Motor neuron (in vitro differentiated cells): ENCODE data around the gene SLC26A11. TPM values are rescaled to one million over a fixed set of nuclear protein-coding genes. Genes with fewer than 3 reads are reported as not detected.
"Not testable (repeated sequence)": the region's sequence is repeated elsewhere in the genome, so short reads cannot be mapped to it uniquely, and the experiment has no call there.

Source experiments
- ATAC-seq, 8 experiments: fragments of 200-7000 bp; cut with Tn5 transposase; replicated peaks in 6 of 8; 2 replicates each; pipeline ENCODE4 v1.8.0; 2021; ENCODE audit warnings: mild to moderate bottlenecking in 8 of 8, moderate library complexity in 8 of 8
- H3K27ac ChIP-seq, 2 donors: fragments of 250-450 bp; sonication (Bioruptor Pico); 2 replicates each; pipeline ENCODE4 v1.9.0; 2021; ENCODE audit warnings: antibody characterized with exemption in 2 of 2, mild to moderate bottlenecking in 2 of 2, moderate library complexity in 1 of 2
- H3K4me1 ChIP-seq, 2 donors: fragments of 250-450 bp; sonication (Bioruptor Pico); replicated peaks in 1 of 2; 2 replicates each; pipeline ENCODE4 v1.6.1; 2021; ENCODE audit warnings: antibody characterized with exemption in 2 of 2, mild to moderate bottlenecking in 2 of 2, moderate library complexity in 1 of 2
- H3K4me3 ChIP-seq, 5 donors: fragments of 250-450 bp; sonication (Bioruptor Pico); 2 replicates each; pipeline ENCODE4 v1.9.0; 2021; ENCODE audit warnings: antibody characterized with exemption in 5 of 5, mild to moderate bottlenecking in 5 of 5, moderate library complexity in 4 of 5
- WGBS, 10 experiments: fragments of 450-650 bp; shearing (Covaris generic); methylation state at CpG; one replicate each; pipeline ENCODE4 v1.0.0; 2022; 5-methylcytosine and 5-hydroxymethylcytosine counted together
- in situ Hi-C, 9 experiments: fragments of 400-800 bp; cut with MboI; loops; one replicate each; pipeline ENCODE4 v1.15.0; 2021; ENCODE audit warnings: low sequenced_read_pairs in 9 of 9, low pct_unique_long_range_greater_than_20kb in 2 of 9; ENCODE audit not compliant: unreplicated experiment in 9 of 9
- total RNA-seq, 8 experiments: library from RNA; unstranded; fragments of 300-600 nt; gene quantifications; 2 replicates each; pipeline versions ENCODE4 v1.2.3 to v1.2.4, GENCODE V29; 2022

Gene SLC26A11
- total RNA-seq, 8 experiments from 2014 or later: 9.1 to 41.3 (median 18.1) TPM

DNA sequence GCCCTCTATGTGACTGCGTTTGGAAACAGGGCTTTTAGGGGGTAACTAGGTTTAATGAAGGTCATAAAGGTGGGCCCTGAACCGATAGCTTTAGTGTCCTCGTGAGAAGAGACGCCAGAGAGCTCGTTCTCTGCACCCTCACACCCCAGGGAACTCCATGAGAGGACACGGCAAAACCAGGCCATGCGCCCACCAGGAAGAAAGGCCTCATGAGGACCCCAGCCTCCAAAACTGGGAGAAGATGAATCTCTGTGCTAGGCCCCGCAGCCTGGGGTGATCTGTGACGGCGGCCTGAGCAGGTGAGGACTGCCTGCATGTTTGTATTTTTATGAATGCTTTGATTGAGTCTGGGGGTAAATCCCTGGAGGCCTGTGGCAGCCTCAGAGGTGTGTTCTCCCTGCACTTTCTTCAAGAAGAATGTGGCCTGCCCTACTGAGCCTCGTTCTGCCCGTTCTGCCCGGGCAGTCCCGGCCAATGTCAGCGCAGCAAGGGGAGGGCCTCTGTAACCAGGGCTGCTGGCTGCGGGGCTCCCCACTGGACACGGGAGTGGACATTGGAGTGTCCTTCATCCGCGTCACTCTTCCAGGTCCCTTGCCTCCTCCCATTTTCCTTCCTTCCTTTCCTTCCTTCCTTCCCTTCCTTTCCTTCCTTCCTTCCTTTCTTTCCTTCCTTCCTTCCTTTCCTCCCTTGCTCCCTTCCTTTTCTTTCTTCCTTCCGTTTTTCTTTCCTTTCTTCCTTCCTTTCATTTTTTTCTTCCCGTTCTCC is 33.6 kb downstream of the SLC26A11 start:
- H3K4me1 ChIP-seq: peaks cover 4 to 6% of the 10 kb centered on the region in 2 donors
- in situ Hi-C loops: no loop called here
- no peak for ATAC-seq
- no peak overlapping the region for H3K27ac ChIP-seq
- WGBS, 10 experiments: 40 to 100% (median 91%) methylated on average over 1 to 13 of the region's 21 CpGs
- no peak overlapping the region for H3K4me3 ChIP-seq

DNA sequence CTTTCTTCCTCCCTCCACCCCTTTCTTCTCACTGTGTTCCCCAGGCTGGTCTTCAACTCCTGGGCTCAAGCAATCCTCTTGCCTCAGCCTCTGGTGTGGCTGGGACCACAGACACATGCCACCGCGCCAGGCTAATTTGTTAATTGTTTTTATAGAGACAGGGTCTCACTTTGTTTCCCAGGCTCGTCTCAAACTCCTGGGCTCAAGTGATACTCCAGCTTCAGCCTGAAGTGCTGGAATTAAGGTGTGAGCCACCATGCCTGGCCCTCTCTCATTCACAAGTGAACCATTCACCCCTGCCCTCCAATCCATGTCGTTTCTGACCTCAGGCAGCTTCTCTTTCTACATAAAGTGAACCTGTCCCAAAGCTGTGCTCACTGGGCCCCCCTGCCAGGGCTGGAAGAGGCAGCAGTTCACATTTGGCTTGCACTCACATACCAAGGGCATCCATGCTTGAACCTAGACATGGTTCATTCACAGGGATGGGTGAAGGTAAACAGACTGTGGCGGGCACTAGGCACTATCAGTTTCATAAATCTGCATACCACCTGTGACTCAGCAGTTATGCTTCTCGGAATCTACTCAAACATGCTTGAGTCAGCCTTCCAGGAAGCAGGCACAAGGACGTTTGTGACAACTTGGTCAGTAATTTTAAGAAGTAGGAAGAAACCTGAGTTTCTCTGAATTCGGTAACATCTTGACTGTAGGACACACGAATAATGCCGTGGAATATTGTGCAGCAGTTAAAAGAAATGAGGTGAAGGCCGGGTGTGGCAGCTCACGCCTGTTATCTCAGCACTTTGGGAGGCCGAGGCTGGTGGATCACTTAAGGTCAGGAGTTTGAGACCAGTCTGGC is 34.4 kb downstream of the SLC26A11 start:
- ATAC-seq: peak in 5 of 8 experiments; percentile 31 to 83 (median 55)
- H3K4me3 ChIP-seq: no peak overlapping the region
- in situ Hi-C loops: no loop called here
- H3K4me1 ChIP-seq: peaks cover 4 to 6% of the 10 kb centered on the region in 2 donors
- peak overlapping the region in 1 of 2 donors; percentile 26 for H3K27ac ChIP-seq
- 44 to 94% (median 77%) methylated on average over 1 to 13 of the region's 13 CpGs for WGBS, 10 experiments

DNA sequence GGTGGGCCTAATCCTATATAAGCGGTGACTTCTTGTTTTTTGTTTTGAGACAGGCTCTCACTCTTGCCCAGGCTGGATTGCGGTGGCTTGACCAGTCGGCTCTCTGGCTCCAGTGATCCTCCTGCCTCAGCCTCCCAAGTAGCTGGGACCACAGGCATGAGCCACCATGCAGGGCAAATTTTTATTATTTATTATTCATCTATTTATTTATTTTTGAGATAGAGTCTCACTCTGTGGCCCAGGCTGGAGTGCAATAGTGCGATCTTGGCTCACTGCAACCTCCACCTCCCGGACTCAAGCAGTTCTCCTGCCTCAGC is 35.8 kb downstream of the SLC26A11 start:
- no peak overlapping the region for H3K27ac ChIP-seq
- no peak for ATAC-seq
- no peak overlapping the region for H3K4me3 ChIP-seq
- H3K4me1 ChIP-seq: peaks cover 4 to 6% of the 10 kb centered on the region in 2 donors
- in situ Hi-C loops: no loop called here
- WGBS, 10 experiments: 90 to 100% (median 96%) methylated on average over 1 to 4 of the region's 5 CpGs; no CpG with 5 or more reads in 2 of the 10 experiments

DNA sequence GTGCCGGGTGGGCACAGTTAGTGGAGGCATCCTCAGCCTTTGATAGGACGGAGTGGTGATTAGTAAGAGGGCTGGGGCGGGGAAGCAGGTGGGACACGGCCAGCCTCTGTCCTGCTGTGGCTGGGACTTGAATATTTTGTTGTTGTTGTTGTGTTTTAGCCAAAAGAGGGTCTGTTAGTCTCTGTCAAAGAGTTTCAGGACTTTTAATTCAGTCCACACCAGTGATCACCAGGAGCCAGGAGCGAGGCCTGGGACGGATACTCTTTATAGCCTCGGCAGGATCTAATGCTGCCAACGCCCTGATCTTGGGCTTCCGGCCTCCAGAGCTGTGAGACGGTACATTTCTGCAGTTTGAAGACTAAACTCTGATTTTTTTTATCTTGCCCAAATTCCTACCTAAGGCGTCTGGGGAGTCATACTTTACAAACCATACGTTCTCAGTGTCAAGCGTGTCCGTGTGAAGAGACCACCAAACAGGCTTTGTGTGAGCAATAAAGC is 37.5 kb downstream of the SLC26A11 start:
- H3K4me3 ChIP-seq: no peak overlapping the region
- WGBS, 10 experiments: 51 to 100% (median 75%) methylated on average over 1 to 5 of the region's 14 CpGs; no CpG with 5 or more reads in 3 of the 10 experiments
- H3K27ac ChIP-seq: no peak overlapping the region
- in situ Hi-C loops: no loop called here
- H3K4me1 ChIP-seq: peaks cover 16% of the 10 kb centered on the region in 2 donors
- ATAC-seq: peak in 2 of 8 experiments; percentile 1 to 9

DNA sequence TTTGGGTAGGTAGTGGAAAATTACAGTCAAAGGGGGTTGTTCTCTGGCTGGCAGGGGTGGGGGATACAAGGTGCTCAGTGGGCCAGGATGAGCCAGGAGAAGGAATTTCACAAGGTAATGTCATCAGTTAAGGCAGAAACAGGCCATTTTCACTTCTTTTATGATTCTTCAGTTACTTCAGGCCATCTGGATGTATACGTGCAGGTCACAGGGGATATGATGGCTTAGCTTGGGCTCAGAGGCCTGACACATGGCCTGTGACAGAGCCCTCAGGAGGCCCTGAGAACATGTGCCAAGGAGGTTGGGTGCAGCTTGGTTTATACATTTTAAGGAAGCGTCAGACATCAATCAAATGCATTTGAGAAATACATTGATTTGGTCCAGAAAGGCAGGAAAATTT is 38.1 kb downstream of the SLC26A11 start:
- WGBS, 10 experiments: 64 to 100% (median 80%) methylated on average over 1 to 2 of the region's 2 CpGs; no CpG with 5 or more reads in 5 of the 10 experiments
- H3K27ac ChIP-seq, in situ Hi-C loops, ATAC-seq, H3K4me3 ChIP-seq: not testable (repeated sequence)
- peaks cover 21% of the 10 kb centered on the region in 2 donors for H3K4me1 ChIP-seq

DNA sequence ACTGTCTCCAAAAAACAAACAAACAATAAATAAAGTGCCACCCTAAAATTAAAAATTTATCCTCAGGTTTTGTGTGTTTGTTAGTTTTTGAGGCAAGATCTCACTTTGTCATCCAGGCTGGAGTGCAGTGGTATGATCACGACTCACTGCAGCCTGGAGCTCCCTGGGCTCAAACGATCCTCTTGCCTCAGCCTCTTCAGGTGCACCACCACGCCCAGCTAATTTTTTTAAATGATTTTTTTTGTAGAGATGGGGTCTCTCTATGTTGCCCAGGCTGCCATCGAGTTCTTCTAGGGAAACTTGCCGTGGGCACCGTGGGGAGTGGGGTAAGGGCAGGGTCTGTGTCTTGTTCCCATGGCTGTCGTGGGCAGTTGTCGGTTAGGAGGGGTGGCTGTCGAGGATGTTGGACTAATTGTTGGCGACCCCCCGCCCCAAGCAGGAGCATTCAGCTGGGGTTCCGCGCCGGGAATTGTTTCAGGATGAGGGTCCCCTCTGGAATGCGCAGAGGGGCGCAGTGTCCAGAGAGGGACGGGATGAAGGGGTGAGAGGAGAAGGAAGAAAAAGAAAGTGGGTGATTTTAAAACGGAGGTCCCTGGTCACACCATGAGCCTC is 39.3 kb downstream of the SLC26A11 start:
- 32 to 100% (median 73%) methylated on average over 2 to 12 of the region's 18 CpGs; no CpG with 5 or more reads in 1 of the 10 experiments for WGBS, 10 experiments
- Histone ChIP-seq H3K4me1 (peaks cover 29 to 31% of the 10 kb centered on the region in 2 donors), H3K27ac (peak overlapping the region; percentile 84 to 86), H3K4me3 (peak overlapping the region; percentile 34 to 77 (median 64))
- ATAC-seq: no peak
- in situ Hi-C loops: no loop called here

DNA sequence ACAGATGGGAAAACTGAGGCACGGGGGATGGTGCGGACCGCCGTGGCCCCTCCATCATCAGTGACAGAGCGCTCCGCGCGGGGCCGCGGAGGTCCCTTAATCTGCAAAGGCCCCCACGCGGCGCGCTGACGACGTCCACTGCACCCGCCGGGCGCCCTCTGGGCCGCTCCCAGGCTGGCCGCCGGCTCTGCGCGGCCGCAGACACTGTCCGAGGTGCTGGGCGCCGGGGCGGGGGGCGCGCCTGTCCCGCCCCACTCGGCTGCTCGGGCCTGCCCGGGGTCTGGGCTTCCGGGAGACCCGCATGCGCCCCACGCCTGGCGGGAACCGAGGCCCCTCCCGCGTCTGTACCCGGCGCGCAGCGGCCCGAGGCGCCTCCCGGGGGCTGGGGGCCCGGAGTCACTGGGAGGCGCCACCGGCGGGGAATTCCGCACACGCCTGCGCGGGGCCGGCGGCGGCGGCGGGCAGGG is 39.9 kb downstream of the SLC26A11 start:
- Histone ChIP-seq H3K27ac (peak overlapping the region; percentile 84 to 86), H3K4me1 (peaks cover 29 to 31% of the 10 kb centered on the region in 2 donors), H3K4me3 (peak overlapping the region; percentile 34 to 77 (median 64))
- in situ Hi-C loops: no loop called here
- WGBS, 10 experiments: 3 to 14% methylated on average over 6 to 7 of the region's 63 CpGs; no CpG with 5 or more reads in 8 of the 10 experiments
- ATAC-seq: peak; percentile 48 to 87 (median 86)

DNA sequence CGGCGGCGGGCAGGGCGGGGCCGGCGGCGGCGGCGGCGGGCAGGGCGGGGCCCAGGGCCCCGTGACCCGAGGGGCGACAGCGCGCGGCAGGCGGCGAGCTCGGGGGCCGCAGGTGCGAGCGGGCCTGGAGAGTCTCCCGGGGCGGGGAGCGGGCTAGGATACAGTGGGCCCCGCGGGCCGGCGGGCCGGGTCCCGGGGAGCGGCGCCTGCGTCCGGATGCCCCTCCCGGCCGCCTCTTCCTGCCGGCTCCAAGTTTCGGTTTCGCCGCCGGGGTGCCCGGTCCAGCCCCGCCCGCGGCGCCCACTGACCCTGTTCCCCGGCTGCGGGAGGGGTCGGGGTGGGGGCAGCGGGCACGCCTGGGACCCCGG is 40.5 kb downstream of the SLC26A11 start, which contains the start of gene RNF213:
Gene RNF213, plus strand, starts transcription at position 62 of the 368 bp plus-strand sequence. CDS start 2,830 bp downstream, outside the sequence.
- peaks cover 29 to 31% of the 10 kb centered on the region in 2 donors for H3K4me1 ChIP-seq
- ATAC-seq: peak; percentile 7 to 68 (median 42)
- H3K27ac ChIP-seq: peak within 1 kb of the TSS; percentile 86 to 87
- in situ Hi-C loops: no loop called here
- no CpG with 5 or more reads among the region's 54 CpGs for WGBS, 10 experiments
- peak within 1 kb of the TSS; percentile 43 to 83 (median 68) for H3K4me3 ChIP-seq

GRCh38 chr17:80261159-80261894 is 41.1 kb downstream of the SLC26A11 start:
- peaks cover 29 to 31% of the 10 kb centered on the region in 2 donors for H3K4me1 ChIP-seq
- in situ Hi-C loops: no loop called here
- peak overlapping the region; percentile 41 to 83 (median 68) for H3K4me3 ChIP-seq
- peak; percentile 1 to 20 (median 16) for ATAC-seq
- 0 to 26% (median 2%) methylated on average over 1 to 9 of the region's 45 CpGs; no CpG with 5 or more reads in 4 of the 10 experiments for WGBS, 10 experiments
- peak overlapping the region; percentile 49 to 87 for H3K27ac ChIP-seq

GRCh38 chr17:80261895-80262279 is 41.7 kb downstream of the SLC26A11 start:
- Histone ChIP-seq H3K27ac (peak overlapping the region in 1 of 2 donors; percentile 87), H3K4me3 (peak overlapping the region in 4 of 5 donors; percentile 49 to 83 (median 69)), H3K4me1 (peaks cover 28 to 29% of the 10 kb centered on the region in 2 donors)
- WGBS, 10 experiments: 17 to 57% (median 38%) methylated on average over 1 to 8 of the region's 8 CpGs
- ATAC-seq: no peak
- in situ Hi-C loops: no loop called here

DNA sequence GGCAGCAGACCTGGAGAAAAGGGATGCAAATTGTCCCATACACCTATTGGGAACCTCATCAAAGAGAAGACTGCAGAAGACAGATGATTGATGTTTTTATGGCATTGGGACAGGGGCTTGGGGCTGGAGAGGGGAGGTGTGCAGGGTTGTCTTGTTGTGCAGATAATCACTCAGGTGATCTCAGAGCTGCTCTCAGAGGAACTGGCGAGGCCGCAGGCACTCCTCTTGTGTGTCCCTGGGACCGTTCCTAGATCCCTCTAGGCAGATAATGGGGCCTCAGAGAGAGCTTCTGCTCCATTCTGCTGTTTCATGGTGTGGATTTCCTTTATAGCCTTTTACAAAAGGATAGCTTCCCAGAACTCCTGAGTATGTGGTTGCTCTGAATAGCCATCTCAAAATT is 42.1 kb downstream of the SLC26A11 start:
- no peak for ATAC-seq
- Histone ChIP-seq H3K27ac (peak overlapping the region in 1 of 2 donors; percentile 80), H3K4me1 (peaks cover 27 to 29% of the 10 kb centered on the region in 2 donors), H3K4me3 (peak overlapping the region in 2 of 5 donors; percentile 4 to 68)
- in situ Hi-C loops: no loop called here
- WGBS, 10 experiments: 56 to 86% (median 60%) methylated on average over 1 to 3 of the region's 3 CpGs; no CpG with 5 or more reads in 7 of the 10 experiments

GRCh38 chr17:80262775-80263244 is 42.6 kb downstream of the SLC26A11 start:
- 0 to 93% (median 69%) methylated on average over 1 to 4 of the region's 8 CpGs; no CpG with 5 or more reads in 6 of the 10 experiments for WGBS, 10 experiments
- ATAC-seq: peak in 1 of 8 experiments; percentile 0
- in situ Hi-C loops: no loop called here
- peak overlapping the region in 1 of 5 donors; percentile 4 for H3K4me3 ChIP-seq
- peak overlapping the region; percentile 37 to 80 for H3K27ac ChIP-seq
- H3K4me1 ChIP-seq: peaks cover 27 to 29% of the 10 kb centered on the region in 2 donors
